Measurements from ENCODE around the gene GLYR1.

Gene GLYR1

GRCh38 chr16:4880006-4880580, 33.0 kb upstream of the GLYR1 start:
- in situ Hi-C loops (cut with MboI; ENCODE audit: low sequenced_read_pairs), result no loop called here

- in situ Hi-C loops (cut with MboI; ENCODE audit: low sequenced_read_pairs), result no loop called here
Observed at GRCh38 chr16:4879049-4879448, 32.0 kb upstream of the GLYR1 start.

GRCh38 chr16:4877380-4877685, 30.2 kb upstream of the GLYR1 start:
- in situ Hi-C loops (cut with MboI; ENCODE audit: low sequenced_read_pairs), result no loop called here

- in situ Hi-C loops (cut with MboI; ENCODE audit: low sequenced_read_pairs), result no loop called here
Observed at GRCh38 chr16:4876646-4877379, 29.7 kb upstream of the GLYR1 start.

- in situ Hi-C loops (cut with MboI; ENCODE audit: low sequenced_read_pairs), result no loop called here
Observed at GRCh38 chr16:4874666-4875065, 27.6 kb upstream of the GLYR1 start.

- in situ Hi-C loops (cut with MboI; ENCODE audit: low sequenced_read_pairs), result no loop called here
Observed at GRCh38 chr16:4873091-4873490, 26.0 kb upstream of the GLYR1 start.

- in situ Hi-C loops (cut with MboI; ENCODE audit: low sequenced_read_pairs), result no loop called here
Observed at GRCh38 chr16:4871071-4871470, 24.0 kb upstream of the GLYR1 start.

GRCh38 chr16:4870138-4870671, 23.1 kb upstream of the GLYR1 start:
- in situ Hi-C loops (cut with MboI; ENCODE audit: low sequenced_read_pairs), result no loop called here

- in situ Hi-C loops (cut with MboI; ENCODE audit: low sequenced_read_pairs), result no loop called here
Observed at GRCh38 chr16:4869147-4869805, 22.2 kb upstream of the GLYR1 start.

- in situ Hi-C loops (cut with MboI; ENCODE audit: low sequenced_read_pairs), result no loop called here
Observed at GRCh38 chr16:4868535-4868934, 21.4 kb upstream of the GLYR1 start.

GRCh38 chr16:4868026-4868425, 20.9 kb upstream of the GLYR1 start:
- in situ Hi-C loops (cut with MboI; ENCODE audit: low sequenced_read_pairs), result no loop called here

GRCh38 chr16:4866586-4866985, 19.5 kb upstream of the GLYR1 start:
- in situ Hi-C loops (cut with MboI; ENCODE audit: low sequenced_read_pairs), result no loop called here

- in situ Hi-C loops (cut with MboI; ENCODE audit: low sequenced_read_pairs), result no loop called here
Observed at GRCh38 chr16:4865231-4865860, 18.3 kb upstream of the GLYR1 start.

GRCh38 chr16:4864728-4865127, 17.6 kb upstream of the GLYR1 start:
- in situ Hi-C loops (cut with MboI; ENCODE audit: low sequenced_read_pairs), result no loop called here

- in situ Hi-C loops (cut with MboI; ENCODE audit: low sequenced_read_pairs), result no loop called here
Observed at GRCh38 chr16:4862639-4863038, 15.6 kb upstream of the GLYR1 start.

GRCh38 chr16:4860727-4861342, 13.7 kb upstream of the GLYR1 start:
- in situ Hi-C loops (cut with MboI; ENCODE audit: low sequenced_read_pairs), result no loop called here

- in situ Hi-C loops (cut with MboI; ENCODE audit: low sequenced_read_pairs), result no loop called here
Observed at GRCh38 chr16:4859900-4860255, 12.8 kb upstream of the GLYR1 start.

GRCh38 chr16:4859190-4859899, 12.3 kb upstream of the GLYR1 start:
- in situ Hi-C loops (cut with MboI; ENCODE audit: low sequenced_read_pairs), result no loop called here

GRCh38 chr16:4855804-4856203, 8.7 kb upstream of the GLYR1 start:
- in situ Hi-C loops (cut with MboI; ENCODE audit: low sequenced_read_pairs), result no loop called here

- in situ Hi-C loops (cut with MboI; ENCODE audit: low sequenced_read_pairs), result no loop called here
Observed at GRCh38 chr16:4855371-4855770, 8.3 kb upstream of the GLYR1 start.
